HEK293T (cell line): ENCODE measurements around the gene FHIT.

Source experiments
- CTCF ChIA-PET: fragments of 350-600 bp; formaldehyde crosslinking; extraction: SDS; loops from one replicate; lab custom pipeline; 2021; ENCODE audit warnings: antibody characterized with exemption, inconsistent platforms; lab: Yijun Ruan, JAX
- POLR2A ChIA-PET: fragments of 350-600 bp; formaldehyde crosslinking; extraction: SDS; loops from one replicate; lab custom pipeline; 2020; ENCODE audit warnings: antibody characterized with exemption, inconsistent platforms; lab: Yijun Ruan, JAX
- DNase-seq: peaks from one replicate; pipeline ENCODE4 v3.0.0; 2012; ENCODE audit warnings: mixed read lengths; ENCODE audit errors: extremely low spot score
- ARNT ChIP-seq: fragments of 450-650 bp; IDR thresholded peaks from 2 replicates; pipeline ENCODE4 v1.6.1; 2017; ENCODE audit warnings: mild to moderate bottlenecking
- BHLHE40 ChIP-seq: fragments of 450-650 bp; IDR thresholded peaks from 2 replicates; pipeline ENCODE4 v1.6.1; 2016; ENCODE audit warnings: mild to moderate bottlenecking, moderate library complexity, borderline replicate concordance
- CTBP1 ChIP-seq: fragments of 450-650 bp; IDR thresholded peaks from 2 replicates; pipeline ENCODE4 v1.6.1; 2016; ENCODE audit warnings: borderline replicate concordance
- ELF4 ChIP-seq: fragments of 450-650 bp; IDR thresholded peaks from 2 replicates; pipeline ENCODE4 v1.6.1; 2017; ENCODE audit warnings: antibody characterized with exemption
- FOXA1 ChIP-seq: fragments of 450-650 bp; IDR thresholded peaks from 2 replicates; pipeline ENCODE4 v1.6.1; 2016; ENCODE audit warnings: mild to moderate bottlenecking
- FOXK2 ChIP-seq: fragments of 450-650 bp; IDR thresholded peaks from 2 replicates; pipeline ENCODE4 v1.6.1; 2016; ENCODE audit warnings: mild to moderate bottlenecking
- FOXM1 ChIP-seq: fragments of 450-650 bp; IDR thresholded peaks from 2 replicates; pipeline ENCODE4 v1.6.1; 2017; ENCODE audit warnings: mild to moderate bottlenecking, borderline replicate concordance
- HDGF ChIP-seq: fragments of 450-650 bp; IDR thresholded peaks from 2 replicates; pipeline ENCODE4 v1.6.1; 2017; ENCODE audit warnings: antibody characterized with exemption, borderline replicate concordance
- L3MBTL2 ChIP-seq: fragments of 450-650 bp; conservative IDR thresholded peaks from 2 replicates; pipeline ENCODE4 v1.6.1; 2016; ENCODE audit warnings: mild to moderate bottlenecking
- LEF1 ChIP-seq: fragments of 450-650 bp; IDR thresholded peaks from 2 replicates; pipeline ENCODE4 v1.6.1; 2017; ENCODE audit warnings: mild to moderate bottlenecking, borderline replicate concordance
- NFRKB ChIP-seq: fragments of 450-650 bp; IDR thresholded peaks from 2 replicates; pipeline ENCODE4 v1.6.1; 2016; ENCODE audit warnings: mild to moderate bottlenecking, moderate library complexity
- SP1 ChIP-seq: fragments of 450-650 bp; IDR thresholded peaks from 2 replicates; pipeline ENCODE4 v1.6.1; 2017
- SUZ12 ChIP-seq: fragments of 450-650 bp; IDR thresholded peaks from 2 replicates; pipeline ENCODE4 v1.6.1; 2016; ENCODE audit warnings: mild to moderate bottlenecking
- TARDBP ChIP-seq: fragments of 450-650 bp; IDR thresholded peaks from 2 replicates; pipeline ENCODE4 v1.6.1; 2016
- ZNF384 ChIP-seq: fragments of 450-650 bp; IDR thresholded peaks from 2 replicates; pipeline ENCODE4 v1.6.1; 2016
- TF ChIP-seq, protein P1 (sequence below): fragments of 450-650 bp; IDR thresholded peaks from 2 replicates; pipeline ENCODE4 v1.6.1; 2016

Gene FHIT

DNA sequence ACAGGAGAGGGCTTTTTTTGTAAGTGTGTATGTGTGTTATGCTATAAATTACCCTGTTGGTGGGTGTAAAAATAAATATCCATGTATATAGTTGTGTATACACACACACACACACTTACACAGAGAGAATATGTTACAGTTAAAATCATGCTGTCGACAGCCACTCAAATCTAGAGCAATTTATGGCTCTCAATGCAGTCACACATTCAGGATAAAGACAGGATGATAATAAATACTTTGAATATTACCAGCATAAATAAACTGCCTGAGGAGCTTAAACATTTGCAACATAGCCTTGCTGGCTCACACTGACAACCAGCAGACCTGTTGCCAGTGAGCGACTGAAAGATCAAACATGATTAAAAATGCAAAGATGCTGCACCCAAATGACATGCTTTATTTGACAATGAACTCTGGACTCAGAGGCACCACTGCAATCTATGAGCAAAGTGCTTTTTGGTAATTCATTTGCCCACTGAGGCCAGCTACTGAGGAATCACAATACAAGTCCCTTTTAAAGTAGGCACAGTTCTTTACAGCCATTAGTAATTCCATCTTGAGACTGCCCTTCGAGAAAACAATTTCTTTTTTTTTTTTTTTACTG, 458.9 kb downstream of the FHIT start:
- POLR2A ChIA-PET = no interaction called here

GRCh38 chr3:60788185-60788584, 463.1 kb downstream of the FHIT start:
- POLR2A ChIA-PET = no interaction called here
- no peak for TF ChIP-seq ARNT
- no peak for TF ChIP-seq FOXK2
- no peak for TF ChIP-seq TARDBP
- no peak for TF ChIP-seq BHLHE40
- TF ChIP-seq HDGF = no peak
- no peak for TF ChIP-seq SUZ12
- no peak for TF ChIP-seq LEF1
- TF ChIP-seq, protein P1, sequence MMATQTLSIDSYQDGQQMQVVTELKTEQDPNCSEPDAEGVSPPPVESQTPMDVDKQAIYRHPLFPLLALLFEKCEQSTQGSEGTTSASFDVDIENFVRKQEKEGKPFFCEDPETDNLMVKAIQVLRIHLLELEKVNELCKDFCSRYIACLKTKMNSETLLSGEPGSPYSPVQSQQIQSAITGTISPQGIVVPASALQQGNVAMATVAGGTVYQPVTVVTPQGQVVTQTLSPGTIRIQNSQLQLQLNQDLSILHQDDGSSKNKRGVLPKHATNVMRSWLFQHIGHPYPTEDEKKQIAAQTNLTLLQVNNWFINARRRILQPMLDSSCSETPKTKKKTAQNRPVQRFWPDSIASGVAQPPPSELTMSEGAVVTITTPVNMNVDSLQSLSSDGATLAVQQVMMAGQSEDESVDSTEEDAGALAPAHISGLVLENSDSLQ = no peak
- TF ChIP-seq FOXM1 = no peak
- TF ChIP-seq ELF4 = no peak
- TF ChIP-seq FOXA1 = no peak
- TF ChIP-seq CTBP1 = no peak
- no peak for TF ChIP-seq L3MBTL2
- TF ChIP-seq ZNF384 = no peak
- no peak for TF ChIP-seq NFRKB
- TF ChIP-seq SP1 = no peak
- CTCF ChIA-PET = no interaction called here
- DNase-seq = no peak

More for the DNA sequence above, 458.9 kb downstream of the FHIT start:
- no peak for DNase-seq
- CTCF ChIA-PET = no interaction called here
- TF ChIP-seq FOXM1 = no peak
- TF ChIP-seq, protein P1 = peak; percentile 4; the same call in 1 of the 2 replicates

GRCh38 chr3:60781935-60782334, 469.3 kb downstream of the FHIT start:
- POLR2A ChIA-PET = no interaction called here
- DNase-seq = no peak
- TF ChIP-seq ARNT = no peak
- no peak for TF ChIP-seq FOXK2
- TF ChIP-seq, protein P1 = no peak
- no peak for TF ChIP-seq NFRKB
- TF ChIP-seq TARDBP = no peak
- TF ChIP-seq CTBP1 = no peak
- TF ChIP-seq HDGF = no peak
- TF ChIP-seq FOXM1 = no peak
- no peak for TF ChIP-seq FOXA1
- TF ChIP-seq L3MBTL2 = no peak
- TF ChIP-seq ELF4 = no peak
- no peak for TF ChIP-seq SUZ12
- no peak for TF ChIP-seq SP1
- TF ChIP-seq ZNF384 = no peak
- no peak for TF ChIP-seq BHLHE40
- TF ChIP-seq LEF1 = no peak
- CTCF ChIA-PET = no interaction called here

DNA sequence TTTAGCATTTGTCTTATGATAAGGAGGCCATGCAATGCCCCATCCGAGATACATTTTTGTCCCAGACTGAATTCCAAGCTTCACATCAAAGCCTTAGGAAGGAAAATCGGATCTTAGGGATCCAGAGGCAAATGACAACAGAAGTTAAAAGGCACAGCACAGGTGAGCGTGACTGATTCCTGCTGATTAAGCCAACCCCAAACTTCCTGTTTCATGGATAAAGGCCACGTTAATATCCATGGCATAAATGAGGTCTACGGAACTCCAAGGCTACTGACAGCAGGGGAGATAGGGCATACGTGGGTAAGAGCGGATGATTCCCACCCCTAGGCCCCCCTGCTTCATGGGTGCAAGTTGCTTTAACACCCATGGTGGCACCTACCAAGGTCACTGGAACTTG, 471.6 kb downstream of the FHIT start:
- DNase-seq = no peak
- ChIA-PET POLR2A (no interaction called here), CTCF (no interaction called here)
- no peak for TF ChIP-seq FOXM1

GRCh38 chr3:60775985-60776384, 475.3 kb downstream of the FHIT start:
- POLR2A ChIA-PET = no interaction called here
- no peak for DNase-seq

DNA sequence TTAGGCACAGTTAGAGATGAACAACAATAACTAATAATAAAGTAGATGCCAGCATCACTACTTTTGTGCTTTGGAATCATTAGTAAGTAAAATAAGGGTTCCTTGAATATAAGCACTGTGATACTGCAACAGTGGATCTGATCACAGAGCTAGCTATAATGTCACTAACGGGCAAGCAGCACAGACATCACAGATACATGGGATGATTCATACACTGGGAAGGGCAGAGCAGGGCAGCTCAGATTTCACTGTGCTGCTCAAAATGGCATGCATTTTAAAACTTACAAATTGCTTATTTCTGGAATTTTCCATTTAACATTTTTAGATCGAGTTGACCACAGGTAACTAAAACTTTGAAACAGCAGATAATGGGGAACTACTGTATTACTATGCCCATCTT, 476.6 kb downstream of the FHIT start:
- ChIA-PET CTCF (no interaction called here), POLR2A (no interaction called here)
- no peak for DNase-seq
- TF ChIP-seq FOXM1 (no peak), ZNF384 (no peak), L3MBTL2 (no peak), CTBP1 (no peak), SUZ12 (no peak), LEF1 (no peak), ARNT (no peak), FOXK2 (no peak), HDGF (no peak), BHLHE40 (no peak), ELF4 (no peak), NFRKB (no peak), TARDBP (no peak), FOXA1 (no peak), SP1 (no peak)
- TF ChIP-seq, protein P1 = no peak

More at GRCh38 chr3:60775985-60776384, 475.3 kb downstream of the FHIT start:
- TF ChIP-seq, protein P1 = no peak
- no peak for TF ChIP-seq SP1
- CTCF ChIA-PET = no interaction called here
